Fibroblast of lung (primary cell): ENCODE results near the gene PANX2. TPM values are rescaled to one million over a fixed set of nuclear protein-coding genes. Genes with fewer than 3 reads are reported as not detected.

Experiments
- DNase-seq, 2 donors: peaks; one replicate each; pipeline versions ENCODE4 v3.0.0 to v3.0.0-alpha.2; 2010; ENCODE audit warnings: low read depth in 2 of 2
- H2AFZ ChIP-seq: 2 replicates; pipeline ENCODE4 v1.5.1; 2012; ENCODE audit warnings: low read length, control low read depth, inconsistent platforms
- H3K27ac ChIP-seq: 2 replicates; pipeline ENCODE4 v1.5.1; 2011; ENCODE audit warnings: low read length, control low read depth; ENCODE audit not compliant: insufficient read depth
- H3K27me3 ChIP-seq: 2 replicates; pipeline ENCODE4 v1.5.1; 2011; ENCODE audit warnings: mild to moderate bottlenecking, low read length; ENCODE audit not compliant: control insufficient read depth, insufficient read depth
- H3K36me3 ChIP-seq: 2 replicates; pipeline ENCODE4 v1.5.1; 2011; ENCODE audit warnings: low read length; ENCODE audit not compliant: control insufficient read depth, insufficient read depth
- H3K4me1 ChIP-seq: 2 replicates; pipeline ENCODE4 v1.5.1; 2011; ENCODE audit warnings: low read length; ENCODE audit not compliant: control insufficient read depth, insufficient read depth; ENCODE audit errors: extremely low read depth
- H3K4me2 ChIP-seq: 2 replicates; pipeline ENCODE4 v1.5.1; 2011; ENCODE audit warnings: low read length, control low read depth; ENCODE audit not compliant: insufficient read depth; ENCODE audit errors: extremely low read depth
- H3K4me3 ChIP-seq, 4 experiments: fragments of 200-600 bp in 1 of 4; sonication (generic) in 1 of 4; replicated peaks in 1 of 4; 2 replicates each; pipeline ENCODE4 v1.5.1; 2011 to 2016; ENCODE audit warnings: low read length in 4 of 4, low read depth in 3 of 4, mild to moderate bottlenecking in 3 of 4, control low read depth in 2 of 4, inconsistent platforms in 1 of 4, mixed read lengths in 1 of 4; ENCODE audit not compliant: insufficient read depth in 1 of 4; ENCODE audit errors: control extremely low read depth in 1 of 4
- H3K79me2 ChIP-seq: 2 replicates; pipeline ENCODE4 v1.5.1; 2012; ENCODE audit warnings: mild to moderate bottlenecking, low read length, inconsistent platforms; ENCODE audit not compliant: control insufficient read depth, insufficient read depth
- H3K9ac ChIP-seq: 2 replicates; pipeline ENCODE4 v1.5.1; 2011; ENCODE audit warnings: mild to moderate bottlenecking, low read length, control low read depth; ENCODE audit not compliant: insufficient read depth
- H3K9me3 ChIP-seq: 2 replicates; pipeline ENCODE4 v1.5.1; 2012; ENCODE audit warnings: low read depth, low read length; ENCODE audit not compliant: control insufficient read depth, insufficient read depth
- H4K20me1 ChIP-seq: 2 replicates; pipeline ENCODE4 v1.5.1; 2011; ENCODE audit warnings: low read length; ENCODE audit not compliant: control insufficient read depth, insufficient read depth; ENCODE audit errors: extremely low read depth
- CTCF ChIP-seq, 2 donors: IDR thresholded peaks in 1 of 2; conservative IDR thresholded peaks in 1 of 2; 1 replicate in 1 of 2; 2 replicates in 1 of 2; pipeline ENCODE4 v1.5.1; 2011 to 2012; ENCODE audit warnings: low read length in 2 of 2, control low read depth in 1 of 2, inconsistent platforms in 1 of 2, low read depth in 1 of 2, mild to moderate bottlenecking in 1 of 2
- EZH2 ChIP-seq: IDR thresholded peaks from 2 replicates; pipeline ENCODE4 v1.5.1; 2012; ENCODE audit warnings: low read length, control low read depth, mild to moderate bottlenecking; ENCODE audit errors: missing control alignments
- polyA plus RNA-seq, 2 donors: library from polyadenylated mRNA; depleted of rRNA in 1 of 2; stranded (reverse) in 1 of 2; unstranded in 1 of 2; fragments of >200 nt; gene quantifications; 2 replicates each; pipeline ENCODE4 v1.2.1, GENCODE V29; 2011 to 2012; ENCODE audit warnings: missing spikeins in 1 of 2
- total RNA-seq: library from RNA; depleted of rRNA; stranded (reverse); fragments of >200 nt; gene quantifications from 2 replicates; pipeline ENCODE4 v1.2.1, GENCODE V29; 2014

The PANX2 gene
- total and polyA plus RNA-seq, 2 donors (not counting 1 experiment from before 2014, with no cell fraction given) = 0.17 to 0.45 TPM

GRCh38 chr22:50157709-50158375 lies 12.7 kb upstream of the PANX2 start:
- Histone ChIP-seq H2AFZ (no peak overlapping the region), H3K36me3 (no peaks in the 10 kb centered on the region), H3K4me1 (no peaks in the 10 kb centered on the region), H4K20me1 (no peaks in the 10 kb centered on the region), H3K4me3 (no peak overlapping the region), H3K27me3 (no peaks in the 10 kb centered on the region), H3K9me3 (no peaks in the 10 kb centered on the region), H3K4me2 (no peak overlapping the region), H3K27ac (no peak overlapping the region), H3K9ac (no peak overlapping the region), H3K79me2 (no peaks in the 10 kb centered on the region)
- no peak for DNase-seq
- TF ChIP-seq EZH2 (no peak), CTCF (conservative IDR thresholded peaks at IDR 0.05 in 1 of 2, IDR thresholded peaks at IDR 0.05 in 1 of 2; ENCODE audit: low read depth in 1 of 2, low read length in 2 of 2) (no peak)

- no peaks in the 10 kb centered on the region for H3K4me1 ChIP-seq
- no peak overlapping the region for H3K27ac ChIP-seq
- no peak overlapping the region for H3K4me3 ChIP-seq
- no peaks in the 10 kb centered on the region for H3K36me3 ChIP-seq
- no peaks in the 10 kb centered on the region for H3K27me3 ChIP-seq
- no peak overlapping the region for H3K4me2 ChIP-seq
- no peak for DNase-seq
- H4K20me1 ChIP-seq = no peaks in the 10 kb centered on the region
- H2AFZ ChIP-seq = no peak overlapping the region
- H3K9ac ChIP-seq = no peak overlapping the region
- TF ChIP-seq CTCF (conservative IDR thresholded peaks at IDR 0.05 in 1 of 2, IDR thresholded peaks at IDR 0.05 in 1 of 2; ENCODE audit: low read depth in 1 of 2, low read length in 2 of 2) (no peak), EZH2 (no peak)
- H3K79me2 ChIP-seq = no peaks in the 10 kb centered on the region
- H3K9me3 ChIP-seq = no peaks in the 10 kb centered on the region
Measured at GRCh38 chr22:50160947-50161346, 9.6 kb upstream of the PANX2 start.

GRCh38 chr22:50161508-50162390 lies 8.8 kb upstream of the PANX2 start:
- H3K4me1 ChIP-seq = no peaks in the 10 kb centered on the region
- no peaks in the 10 kb centered on the region for H3K27me3 ChIP-seq
- H3K27ac ChIP-seq = no peak overlapping the region
- H3K4me3 ChIP-seq = no peak overlapping the region
- H3K9me3 ChIP-seq = no peaks in the 10 kb centered on the region
- no peak overlapping the region for H3K4me2 ChIP-seq
- H3K79me2 ChIP-seq = no peaks in the 10 kb centered on the region
- no peak for DNase-seq
- no peak overlapping the region for H3K9ac ChIP-seq
- TF ChIP-seq EZH2 (no peak), CTCF (conservative IDR thresholded peaks at IDR 0.05 in 1 of 2, IDR thresholded peaks at IDR 0.05 in 1 of 2; ENCODE audit: low read depth in 1 of 2, low read length in 2 of 2) (no peak)
- H2AFZ ChIP-seq = no peak overlapping the region
- H3K36me3 ChIP-seq = no peaks in the 10 kb centered on the region
- H4K20me1 ChIP-seq = no peaks in the 10 kb centered on the region
